HG03159 (cell line): ENCODE measurements around the gene TMEM266.

Source experiments
- ATAC-seq: cut with Tn5 transposase; IDR thresholded peaks from one replicate; pipeline ENCODE4 v1.9.1; 2021; ENCODE audit warnings: mild to moderate bottlenecking, moderate library complexity; ENCODE audit not compliant: unreplicated experiment

The TMEM266 gene

DNA sequence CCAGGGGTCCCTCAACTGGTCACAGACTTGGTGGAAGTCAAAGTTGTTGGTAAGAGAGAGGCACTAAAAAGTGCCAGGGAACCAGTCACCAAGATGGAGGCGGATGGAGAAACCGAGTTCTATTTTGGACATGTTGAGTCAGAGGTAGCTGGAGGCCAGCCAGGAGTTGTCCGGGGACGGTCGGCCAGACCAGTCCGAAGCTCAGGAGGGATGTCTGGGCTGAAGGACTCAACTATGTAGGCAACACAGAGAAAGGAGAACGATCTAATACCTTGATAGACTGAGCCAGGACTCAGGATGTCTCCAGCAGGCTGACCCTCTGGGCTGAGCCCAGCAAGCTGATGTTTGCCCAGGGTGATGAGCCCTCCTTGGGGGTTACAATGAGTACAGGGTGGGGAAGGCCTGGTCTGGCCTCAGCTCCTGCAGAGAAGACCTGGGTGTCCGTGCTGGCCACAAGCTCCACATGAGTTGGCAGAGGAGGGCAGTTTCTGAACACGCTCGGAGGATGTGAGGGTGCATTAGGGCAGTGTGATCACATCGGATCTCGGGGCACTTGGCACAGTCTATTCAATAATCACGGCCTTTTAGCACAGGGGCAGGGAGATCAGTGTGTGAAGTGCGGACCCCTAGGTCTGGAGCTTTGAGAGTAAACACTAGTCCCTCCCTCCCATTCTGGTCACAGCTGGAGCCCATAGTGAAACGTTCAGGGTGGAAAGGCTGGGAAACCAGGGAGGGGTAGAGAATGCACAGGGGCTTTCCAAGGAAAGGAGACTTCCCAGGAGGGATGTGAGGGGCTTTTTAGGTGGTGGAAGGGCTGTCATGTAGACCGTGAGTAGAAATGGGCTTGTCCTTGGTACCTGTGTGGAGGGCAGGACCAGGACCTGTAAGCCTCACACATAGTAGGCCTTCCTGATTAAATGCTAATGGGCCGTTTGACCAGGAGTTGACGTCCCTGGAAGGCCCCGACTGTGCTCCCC is 139.6 kb downstream of the TMEM266 start:
- no peak for ATAC-seq

DNA sequence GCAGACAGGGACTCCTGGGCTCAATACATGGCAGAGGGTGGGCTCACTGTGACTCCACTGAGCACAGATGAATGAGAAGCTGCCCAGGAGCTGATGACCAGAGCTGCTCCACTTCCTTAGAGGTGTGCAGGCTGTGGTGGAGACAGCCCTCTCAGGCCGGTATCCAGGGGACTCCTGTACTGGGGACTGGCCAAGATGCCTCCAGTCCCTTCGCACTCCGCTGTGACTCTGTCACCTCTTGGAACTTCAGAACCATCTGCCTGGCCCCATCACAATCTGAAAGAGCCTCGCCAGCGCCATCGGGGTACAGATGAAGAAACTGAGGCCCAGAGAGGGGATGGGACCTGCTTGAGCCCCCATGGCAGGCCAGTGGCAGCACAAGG is 140.3 kb downstream of the TMEM266 start:
- ATAC-seq: no peak

DNA sequence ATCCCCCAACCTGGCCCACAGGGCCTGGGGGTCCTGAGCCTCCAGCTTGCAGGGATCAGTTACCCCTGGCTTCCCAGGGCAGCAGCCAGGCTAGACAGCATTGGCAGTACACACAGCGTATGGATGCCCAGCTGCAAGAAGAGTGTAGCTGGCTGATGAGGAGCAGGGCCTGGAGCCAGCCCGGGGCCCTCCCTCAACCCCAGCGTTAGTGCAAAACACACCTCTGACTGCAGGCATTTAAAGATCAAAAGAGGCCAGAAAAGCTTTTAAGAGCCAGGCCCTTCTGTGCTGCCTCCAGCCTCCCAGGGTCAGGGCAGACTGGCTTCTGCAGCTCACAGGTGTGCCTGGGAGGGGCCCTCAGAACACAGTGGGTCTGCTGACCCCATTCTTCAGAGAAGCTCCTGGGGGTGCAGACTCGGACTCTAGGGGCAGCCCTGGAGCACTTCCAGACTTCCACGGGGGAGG is 140.9 kb downstream of the TMEM266 start:
- ATAC-seq: no peak

DNA sequence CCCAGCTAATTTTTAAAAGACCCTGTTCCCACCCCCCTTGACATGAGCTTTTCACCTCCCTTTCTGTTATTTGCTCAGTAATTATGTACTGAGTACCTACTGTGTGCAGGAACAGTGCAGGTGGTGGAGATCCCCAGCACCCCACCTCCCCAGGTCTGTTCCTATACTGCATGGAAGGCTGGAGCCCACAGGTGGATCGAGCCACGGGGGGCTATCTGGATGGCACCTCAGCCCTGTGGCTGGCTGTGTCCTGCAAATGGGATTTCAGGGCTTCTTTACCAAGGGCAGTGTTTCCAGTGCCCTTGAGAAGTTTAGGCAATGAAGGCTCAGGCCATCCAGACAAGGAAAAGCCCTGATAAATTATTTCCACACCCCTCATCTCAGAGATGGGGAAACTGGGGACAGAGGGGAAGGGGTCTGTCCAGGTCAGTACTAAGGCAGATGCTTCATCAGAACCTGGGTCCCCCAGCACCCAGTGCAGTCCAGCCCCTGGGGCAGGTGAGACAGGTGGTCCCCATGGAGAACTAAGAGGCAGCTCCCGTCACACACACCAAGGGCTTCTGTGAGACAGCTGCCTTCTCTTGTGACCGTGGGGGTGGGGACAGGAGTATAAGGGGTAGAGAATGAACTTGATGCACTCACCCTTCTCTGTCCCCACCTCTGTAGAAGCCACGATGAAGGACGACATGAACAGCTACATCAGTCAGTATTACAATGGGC is 141.9 kb downstream of the TMEM266 start:
- no peak for ATAC-seq

DNA sequence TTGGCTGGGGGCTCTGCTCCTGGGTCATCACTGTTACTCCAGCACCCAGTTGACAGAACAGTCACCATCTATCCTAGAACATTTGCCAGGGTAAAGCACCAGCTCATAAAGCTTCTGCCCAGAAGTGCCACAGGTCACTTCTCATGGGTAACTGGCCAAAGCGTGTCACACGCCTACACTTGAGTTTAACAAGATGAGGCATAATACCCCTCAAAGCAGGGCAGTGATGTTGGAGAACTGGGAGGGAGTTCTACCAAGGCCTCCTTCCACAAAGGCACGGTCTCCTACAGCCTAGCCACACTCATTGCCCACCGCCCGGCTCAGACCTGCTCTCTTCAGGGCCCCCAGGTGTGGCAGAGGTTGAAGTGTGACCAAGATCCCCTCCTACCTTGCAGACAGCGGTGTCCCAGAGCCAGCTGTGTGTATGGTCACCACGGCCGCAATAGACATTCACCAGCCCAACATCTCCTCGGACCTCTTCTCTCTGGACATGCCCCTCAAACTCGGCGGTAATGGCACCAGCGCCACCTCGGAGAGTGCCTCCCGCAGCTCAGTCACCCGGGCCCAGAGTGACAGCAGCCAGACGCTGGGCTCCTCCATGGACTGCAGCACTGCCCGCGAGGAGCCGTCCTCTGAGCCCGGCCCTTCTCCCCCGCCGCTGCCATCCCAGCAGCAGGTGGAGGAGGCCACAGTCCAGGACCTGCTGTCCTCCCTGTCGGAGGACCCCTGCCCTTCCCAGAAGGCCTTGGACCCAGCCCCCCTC is 143.7 kb downstream of the TMEM266 start:
- ATAC-seq: no peak

DNA sequence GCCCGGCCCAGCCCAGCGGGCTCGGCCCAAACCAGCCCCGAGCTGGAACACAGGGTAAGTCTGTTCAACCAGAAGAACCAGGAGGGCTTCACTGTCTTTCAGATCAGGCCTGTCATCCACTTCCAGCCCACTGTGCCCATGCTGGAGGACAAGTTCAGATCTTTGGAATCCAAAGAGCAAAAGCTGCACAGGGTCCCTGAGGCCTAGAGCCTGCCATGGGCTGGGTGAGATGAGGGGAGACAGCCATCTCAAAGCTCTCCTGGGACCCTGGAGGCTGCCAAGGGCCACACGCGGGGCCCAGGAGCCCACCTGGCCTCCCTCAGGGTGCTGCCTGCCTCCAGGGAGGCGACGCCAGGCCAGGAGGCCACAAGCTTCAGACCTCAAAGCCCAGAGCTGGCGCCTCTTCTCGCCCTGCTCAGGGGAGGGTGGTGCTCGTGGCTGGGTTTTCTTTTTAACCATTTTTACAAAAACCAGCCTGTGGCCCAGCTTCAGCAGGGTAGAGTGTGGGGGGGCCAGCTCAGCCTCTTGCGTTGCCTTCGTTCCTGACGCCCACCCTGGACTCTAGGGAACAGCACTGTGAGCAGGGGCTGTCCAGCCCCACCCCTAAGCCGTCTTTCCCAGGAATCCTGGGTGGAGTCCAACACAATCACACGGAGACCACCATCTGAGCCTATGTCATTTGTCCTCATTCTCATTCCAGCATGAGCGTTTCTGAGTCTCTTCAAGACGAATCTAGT is 144.5 kb downstream of the TMEM266 start:
- no peak for ATAC-seq

DNA sequence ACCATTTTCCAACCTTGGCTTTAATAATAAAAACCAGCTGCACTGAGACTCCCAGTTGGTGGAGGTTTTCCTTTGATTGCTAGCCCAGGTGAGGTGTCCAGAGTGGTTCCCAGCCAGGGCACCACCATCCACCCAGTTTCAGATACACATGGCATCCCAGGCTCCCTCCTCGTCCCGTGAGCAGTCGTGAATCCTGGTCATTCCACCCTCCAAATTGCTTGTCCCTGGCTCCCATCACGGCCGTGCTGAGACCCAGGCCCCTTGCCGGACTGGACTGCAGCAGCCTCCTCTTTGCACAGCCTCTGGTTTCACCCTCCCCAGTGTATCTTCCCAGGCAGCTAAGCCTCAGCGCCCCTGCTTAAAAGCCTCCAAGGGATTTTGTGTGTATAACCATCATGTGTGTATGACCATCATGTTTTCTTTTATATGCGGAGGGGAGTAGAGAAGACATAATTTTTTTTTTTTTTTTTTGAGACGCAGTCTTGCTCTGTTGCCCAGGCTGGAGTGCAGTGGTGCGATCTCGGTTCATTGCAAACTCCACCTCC is 145.2 kb downstream of the TMEM266 start:
- ATAC-seq: no peak

DNA sequence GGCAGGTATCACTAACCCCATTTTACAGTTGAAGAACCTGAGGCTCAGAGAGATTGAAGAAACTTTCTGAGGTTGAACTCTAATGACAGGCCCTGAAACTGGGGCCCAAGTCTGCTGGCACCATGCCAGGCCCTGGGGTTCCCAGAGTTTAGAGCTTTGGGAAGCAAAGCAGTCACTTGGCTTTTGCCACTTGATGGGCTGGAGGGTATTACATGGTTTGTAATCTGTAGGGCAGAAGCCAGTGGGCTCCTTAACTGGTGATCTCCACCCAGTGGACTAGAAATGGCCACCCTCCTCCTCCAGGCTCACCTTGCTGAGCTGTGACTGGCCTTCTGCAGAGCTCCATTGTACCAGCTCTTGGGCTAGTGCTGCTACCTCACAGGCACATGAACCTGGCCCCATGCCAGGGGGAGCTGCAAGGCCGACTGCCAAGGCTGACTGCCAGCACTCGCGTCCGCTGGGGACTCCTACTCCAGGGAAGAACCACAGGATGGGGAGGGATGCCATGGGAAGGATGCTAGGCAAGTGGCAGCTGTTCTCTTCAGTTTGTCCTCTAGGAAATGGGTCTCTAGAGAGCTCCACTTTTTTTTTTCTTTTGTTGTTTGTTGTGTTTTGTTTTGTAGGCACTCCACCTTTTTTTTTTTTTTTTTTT is 146.7 kb downstream of the TMEM266 start:
- ATAC-seq: no peak

DNA sequence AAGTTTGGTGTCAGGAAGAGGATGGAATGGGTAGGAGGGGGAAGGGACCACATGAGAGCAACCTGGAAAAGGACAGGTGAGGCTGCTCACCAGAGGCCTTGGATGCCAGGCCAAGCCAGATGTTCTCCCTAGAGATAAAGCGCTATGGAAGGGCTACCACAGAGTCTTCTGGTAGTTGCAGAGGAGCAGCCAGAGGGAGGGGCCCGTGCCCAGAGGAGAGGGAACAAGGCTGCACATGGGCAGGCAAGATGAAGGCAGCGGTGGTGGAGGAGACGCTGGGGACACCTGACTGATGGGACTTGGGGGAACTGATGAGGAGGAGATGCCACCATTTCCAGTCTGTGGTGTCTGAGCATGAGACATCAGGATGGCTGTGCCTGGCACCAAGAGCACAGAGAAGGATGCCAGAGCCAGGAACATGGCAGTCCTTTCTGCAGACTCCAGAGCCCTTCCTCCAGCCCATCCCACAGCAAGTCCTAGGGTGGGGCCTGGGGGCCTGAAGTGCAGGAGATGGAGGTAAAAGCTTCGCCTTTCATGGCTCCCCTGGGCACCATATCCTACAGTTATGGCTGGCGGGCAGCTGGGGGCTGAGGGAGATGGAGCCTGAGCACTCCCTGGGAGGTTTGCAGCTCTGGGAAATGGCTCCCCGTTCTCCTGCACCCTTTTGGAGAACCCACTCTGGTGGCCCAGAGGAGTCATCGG is 148.4 kb downstream of the TMEM266 start:
- no peak for ATAC-seq

DNA sequence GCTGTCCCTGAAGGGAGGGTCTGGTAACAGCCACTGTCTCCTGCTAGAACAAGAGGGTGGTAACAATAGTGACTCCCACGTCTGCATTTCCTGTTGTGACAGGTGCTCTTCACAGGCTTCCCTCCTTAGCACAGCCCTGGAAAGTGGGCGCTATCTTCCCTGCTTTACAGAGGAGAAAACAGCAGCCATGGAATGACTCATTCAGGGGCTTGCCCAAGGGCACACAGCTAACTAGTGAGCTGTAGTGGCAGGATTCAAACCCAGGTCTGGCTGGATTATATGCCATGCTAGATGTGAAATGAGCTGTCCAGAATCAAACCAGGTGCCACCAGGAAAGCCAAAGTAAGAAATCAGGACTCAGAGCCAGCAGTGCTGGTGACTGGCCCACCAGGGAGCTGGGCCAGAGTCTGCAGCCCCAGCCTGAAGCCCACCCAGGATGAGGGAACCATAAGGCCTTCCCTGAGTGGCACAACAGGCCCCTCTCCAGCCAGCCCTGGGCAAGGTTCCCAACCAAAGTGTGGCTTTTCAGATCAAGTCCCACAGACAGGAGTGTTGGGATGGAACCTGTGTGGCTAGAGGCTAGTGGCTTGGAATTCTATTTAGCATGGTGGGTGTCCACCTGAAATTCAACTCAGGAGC is 149.1 kb downstream of the TMEM266 start:
- ATAC-seq: no peak

DNA sequence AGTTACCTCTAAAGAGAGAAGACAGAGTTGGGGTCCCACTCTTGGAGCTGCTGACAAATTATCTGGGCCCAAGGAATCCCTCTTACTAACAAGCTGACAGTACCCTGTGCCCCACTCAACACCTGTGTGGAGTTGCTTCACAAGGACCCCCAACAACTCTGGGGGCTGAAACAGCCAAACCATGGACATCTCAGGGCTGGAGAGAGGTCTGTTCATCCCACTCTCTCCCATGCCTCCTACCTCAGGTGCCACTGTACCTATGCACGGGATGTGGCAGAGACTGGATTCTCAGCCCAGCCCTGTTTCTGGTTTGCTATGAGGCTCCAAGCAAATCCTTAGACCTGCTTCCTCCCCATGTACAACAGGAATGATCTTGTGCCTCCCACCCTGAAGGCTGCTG is 149.7 kb downstream of the TMEM266 start:
- ATAC-seq: no peak

DNA sequence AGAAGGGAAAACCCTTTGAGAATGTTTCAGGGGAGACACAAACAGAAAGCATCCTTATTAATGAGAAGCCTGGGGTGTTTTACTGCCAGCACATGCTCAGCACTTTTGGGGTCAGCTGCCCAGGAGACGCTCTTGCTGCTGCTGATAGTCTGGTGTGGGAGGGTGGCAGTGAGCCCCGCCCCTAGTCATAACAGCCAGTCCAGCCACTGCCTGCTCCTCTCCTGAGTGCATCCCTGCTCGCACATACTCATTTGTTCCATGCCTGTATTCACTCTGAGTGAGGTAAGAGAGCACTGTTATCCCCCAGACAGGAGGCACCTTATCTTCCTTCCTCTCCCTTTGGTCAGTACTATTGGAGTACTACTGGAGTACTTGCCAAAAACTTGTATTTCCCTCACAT is 150.2 kb downstream of the TMEM266 start:
- ATAC-seq: no peak

DNA sequence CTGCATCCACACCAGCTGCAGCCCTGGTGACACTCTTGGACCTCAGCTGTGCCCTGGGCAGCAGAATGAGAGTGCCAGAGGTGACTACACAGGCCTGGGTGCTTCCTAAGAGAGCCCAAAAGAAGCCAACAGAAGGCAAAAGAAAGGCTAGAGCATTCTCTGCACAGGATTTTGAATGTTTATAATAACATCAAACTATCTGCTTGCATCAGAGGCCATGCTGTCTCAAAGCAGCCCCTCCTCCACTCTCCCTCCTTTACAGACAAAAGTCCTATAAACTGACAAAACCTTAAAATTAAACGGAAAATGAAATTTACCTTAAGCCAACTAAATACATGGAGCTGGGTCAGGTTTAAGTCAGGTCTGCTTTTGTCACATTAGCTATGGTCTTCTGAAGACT is 155.8 kb downstream of the TMEM266 start:
- ATAC-seq: no peak

DNA sequence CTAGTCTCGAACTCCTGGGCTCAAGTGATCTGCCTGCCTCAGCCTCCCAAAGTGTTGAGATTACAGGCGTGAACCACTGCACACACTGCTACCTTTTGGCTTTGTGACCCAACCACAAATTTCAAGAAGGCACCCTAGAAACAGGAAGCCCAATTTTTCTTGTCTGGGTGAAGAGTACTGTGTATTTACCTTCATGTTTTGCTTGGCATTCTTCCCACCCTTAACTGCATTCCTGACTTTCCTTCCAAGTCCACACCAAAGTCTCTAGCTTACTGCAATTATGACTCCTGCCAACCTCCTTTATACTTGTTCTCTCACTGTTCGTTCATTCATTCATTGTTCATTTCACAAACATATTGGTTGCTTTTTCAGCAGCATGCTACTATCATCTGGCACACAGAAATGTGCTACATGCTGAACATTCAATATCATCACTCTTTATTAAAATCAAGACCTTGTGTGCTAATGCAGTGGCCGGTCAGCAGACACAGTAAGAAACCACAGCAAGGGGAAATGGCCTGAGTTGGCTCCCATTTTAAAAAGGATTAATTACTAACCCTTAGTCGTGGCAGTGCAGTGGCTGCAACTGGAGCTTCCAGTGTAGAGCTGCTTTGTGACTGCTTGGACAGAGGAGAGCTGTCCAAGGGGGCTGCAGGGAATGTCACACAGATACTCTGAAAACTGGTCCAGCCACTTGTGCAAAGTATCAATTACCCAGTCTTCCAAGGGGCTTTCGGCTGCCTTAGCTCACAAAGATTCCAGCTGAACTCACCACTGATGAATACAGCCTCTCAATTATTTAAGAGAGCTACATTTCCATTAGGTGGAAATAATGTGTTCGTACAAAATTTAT is 157.5 kb downstream of the TMEM266 start:
- no peak for ATAC-seq

DNA sequence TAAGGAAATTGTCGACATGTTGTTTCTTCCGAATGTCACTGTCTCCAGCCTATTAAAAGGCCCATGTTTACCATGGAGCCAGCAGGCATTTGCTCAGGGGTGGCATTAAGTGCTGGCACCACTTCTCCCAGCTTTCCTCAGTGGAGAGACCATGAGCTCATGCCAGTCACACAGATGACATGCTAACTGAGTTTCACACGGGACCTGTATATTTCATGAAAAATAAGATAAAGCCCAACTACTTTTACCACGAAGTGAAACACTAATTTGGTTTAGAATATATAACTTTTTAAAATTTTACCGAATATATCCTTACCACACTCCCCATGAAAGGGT is 158.1 kb downstream of the TMEM266 start:
- ATAC-seq: no peak

DNA sequence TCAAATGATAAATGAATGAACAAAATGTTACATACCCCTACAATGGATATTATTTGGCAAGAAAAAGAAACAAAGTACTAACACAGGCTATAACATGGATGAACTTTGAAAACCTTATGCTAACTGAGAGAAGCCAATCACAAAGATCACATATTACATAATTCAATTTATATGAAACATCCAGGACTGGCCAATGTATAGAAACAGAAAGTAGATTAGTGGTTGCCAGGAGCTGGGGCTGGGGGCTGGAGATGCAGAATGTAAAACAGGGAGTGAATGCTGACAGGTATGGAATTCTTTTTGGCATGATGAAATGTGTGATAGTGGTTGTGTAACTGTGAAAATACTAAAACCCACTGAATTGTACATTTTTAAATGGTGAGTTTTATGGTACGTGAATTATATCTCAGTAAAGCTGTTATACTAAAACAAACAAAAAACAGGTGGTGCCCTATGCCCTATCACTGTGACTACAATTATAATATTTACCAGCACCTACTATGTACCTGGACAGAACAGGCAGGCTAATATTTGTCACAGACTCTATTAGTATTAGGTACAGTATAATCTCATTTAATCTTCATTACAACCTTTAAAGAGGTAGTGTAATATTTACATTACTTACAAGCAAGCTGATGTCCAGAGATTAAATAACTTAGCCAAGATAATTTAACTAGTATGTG is 161.4 kb downstream of the TMEM266 start:
- ATAC-seq: no peak

DNA sequence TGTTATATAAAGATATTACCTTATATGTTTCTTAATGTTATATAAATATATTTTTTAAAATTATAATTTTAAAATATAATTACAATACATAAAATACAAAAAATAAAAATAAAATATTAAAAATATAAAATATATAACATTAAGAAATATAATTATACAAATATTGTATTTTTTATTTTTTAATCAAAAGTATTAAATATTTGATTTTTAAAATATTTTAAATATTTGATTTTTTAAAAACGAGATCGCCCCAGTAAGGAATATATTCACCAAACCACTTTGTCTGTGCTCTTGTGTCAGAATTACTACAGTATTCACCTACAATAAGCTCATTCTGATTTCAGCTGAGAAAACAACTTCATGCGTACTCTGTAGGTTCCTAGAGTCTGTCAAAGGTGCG is 162.4 kb downstream of the TMEM266 start:
- no peak for ATAC-seq
